Uterus (tissue), 4 donors: ENCODE results near the gene CADM4. TPM values are rescaled to one million over a fixed set of nuclear protein-coding genes. Genes with fewer than 3 reads are reported as not detected.

ENCODE experiments used
- DNase-seq, 2 donors: peaks; one replicate each; pipeline ENCODE4 v3.0.0-alpha.2; 2019 to 2020
- H3K27ac ChIP-seq, 2 donors: fragments of 200-600 bp; sonication (generic); 1 replicate in 1 of 2; 2 replicates in 1 of 2; pipeline ENCODE4 v1.5.1; 2016 to 2018
- H3K27me3 ChIP-seq, 2 donors: fragments of 200-600 bp; sonication (generic); one replicate each; pipeline ENCODE4 v1.5.1; 2018 to 2019; ENCODE audit warnings: control low read depth in 1 of 2
- H3K36me3 ChIP-seq, 2 donors: fragments of 200-600 bp; sonication (generic); one replicate each; pipeline ENCODE4 v1.5.1; 2019; ENCODE audit warnings: control low read depth in 1 of 2
- H3K4me1 ChIP-seq, 2 donors: fragments of 200-600 bp; sonication (generic); one replicate each; pipeline ENCODE4 v1.5.1; 2018 to 2019; ENCODE audit warnings: control low read depth in 1 of 2
- H3K4me3 ChIP-seq, 2 donors: fragments of 200-600 bp; sonication (generic); 1 replicate in 1 of 2; 2 replicates in 1 of 2; pipeline ENCODE4 v1.5.1; 2018 to 2019; ENCODE audit warnings: mild to moderate bottlenecking in 1 of 2
- H3K9me3 ChIP-seq, 2 donors: fragments of 200-600 bp; sonication (generic); one replicate each; pipeline ENCODE4 v1.5.1; 2019; ENCODE audit warnings: control low read depth in 1 of 2
- POLR2A ChIP-seq, 2 donors: fragments of 450-650 bp; IDR thresholded peaks; one replicate each; pipeline ENCODE4 v1.6.1; 2016; ENCODE audit warnings: antibody characterized with exemption in 2 of 2, mild to moderate bottlenecking in 1 of 2, moderate library complexity in 1 of 2
- intact Hi-C: fragments of 100-400 bp; cut with DNase I; formaldehyde crosslinking; loops from one replicate; pipeline ENCODE4 v1.15.1; 2023; ENCODE audit warnings: low total_unique reads
- total RNA-seq, 4 donors: library from RNA; depleted of rRNA in 3 of 4; stranded (reverse); fragments of >200 nt in 3 of 4; gene quantifications; one replicate each; pipeline versions ENCODE4 v1.1.0 to v1.2.4, GENCODE V29; 2014 to 2023
- TF ChIP-seq, protein P1 (sequence below), 4 experiments: fragments of 200-600 bp in 2 of 4; fragments of 450-650 bp in 2 of 4; sonication (generic) in 2 of 4; IDR thresholded peaks; one replicate each; pipeline ENCODE4 v1.5.1; 2016 to 2019; ENCODE audit warnings: antibody characterized with exemption in 4 of 4, mild to moderate bottlenecking in 2 of 4, moderate library complexity in 1 of 4
- donor health status: DM: yes; HTN: yes; CAD: no.

The CADM4 gene
- total RNA-seq, 4 donors from 2014 or later, result 2.1 to 18.6 (median 10.5) TPM

DNA sequence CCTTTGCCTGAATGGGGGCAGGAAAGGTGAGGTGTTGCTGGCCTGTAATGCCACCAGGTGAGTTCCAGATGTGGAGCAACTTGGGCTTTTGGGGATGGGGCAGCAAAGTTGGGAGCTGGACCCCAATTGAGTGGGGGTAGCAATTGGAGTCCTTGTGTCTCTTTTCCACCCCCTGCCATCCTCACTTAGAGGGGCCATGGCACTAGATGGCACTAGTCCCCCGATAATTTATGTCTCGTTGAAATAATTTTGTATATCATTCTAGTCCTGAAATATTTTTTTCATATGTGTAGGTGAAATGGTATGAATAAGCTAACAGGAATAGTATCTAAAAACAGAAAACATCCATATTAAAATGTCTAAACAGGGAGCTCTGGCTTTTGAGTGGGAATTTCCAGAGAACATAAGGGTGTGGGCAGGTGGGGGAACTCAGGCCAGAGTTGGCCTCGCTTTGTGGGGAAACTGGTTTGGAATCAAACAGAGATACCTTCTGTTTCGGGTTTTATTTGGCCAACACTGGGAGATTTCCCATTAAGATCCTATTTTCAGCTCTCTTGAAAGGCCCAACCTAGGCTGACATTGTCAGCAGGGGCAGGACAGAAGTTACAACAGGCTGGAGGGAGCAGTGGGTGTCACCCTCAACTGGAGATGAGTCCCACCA, 39.9 kb downstream of the CADM4 start:
- no peaks in the 10 kb centered on the region for H3K36me3 ChIP-seq
- TF ChIP-seq POLR2A (IDR thresholded peaks at IDR 0.05), result no peak
- TF ChIP-seq, protein P1, sequence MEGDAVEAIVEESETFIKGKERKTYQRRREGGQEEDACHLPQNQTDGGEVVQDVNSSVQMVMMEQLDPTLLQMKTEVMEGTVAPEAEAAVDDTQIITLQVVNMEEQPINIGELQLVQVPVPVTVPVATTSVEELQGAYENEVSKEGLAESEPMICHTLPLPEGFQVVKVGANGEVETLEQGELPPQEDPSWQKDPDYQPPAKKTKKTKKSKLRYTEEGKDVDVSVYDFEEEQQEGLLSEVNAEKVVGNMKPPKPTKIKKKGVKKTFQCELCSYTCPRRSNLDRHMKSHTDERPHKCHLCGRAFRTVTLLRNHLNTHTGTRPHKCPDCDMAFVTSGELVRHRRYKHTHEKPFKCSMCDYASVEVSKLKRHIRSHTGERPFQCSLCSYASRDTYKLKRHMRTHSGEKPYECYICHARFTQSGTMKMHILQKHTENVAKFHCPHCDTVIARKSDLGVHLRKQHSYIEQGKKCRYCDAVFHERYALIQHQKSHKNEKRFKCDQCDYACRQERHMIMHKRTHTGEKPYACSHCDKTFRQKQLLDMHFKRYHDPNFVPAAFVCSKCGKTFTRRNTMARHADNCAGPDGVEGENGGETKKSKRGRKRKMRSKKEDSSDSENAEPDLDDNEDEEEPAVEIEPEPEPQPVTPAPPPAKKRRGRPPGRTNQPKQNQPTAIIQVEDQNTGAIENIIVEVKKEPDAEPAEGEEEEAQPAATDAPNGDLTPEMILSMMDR (IDR thresholded peaks at IDR 0.05), result no peak
- H3K4me1 ChIP-seq, result peaks cover 5 to 12% of the 10 kb centered on the region in 2 donors
- no peaks in the 10 kb centered on the region for H3K27me3 ChIP-seq
- no peak for DNase-seq
- intact Hi-C loops, result no loop called here
- no peaks in the 10 kb centered on the region for H3K9me3 ChIP-seq
- no peak overlapping the region for H3K27ac ChIP-seq
- H3K4me3 ChIP-seq, result no peak overlapping the region

DNA sequence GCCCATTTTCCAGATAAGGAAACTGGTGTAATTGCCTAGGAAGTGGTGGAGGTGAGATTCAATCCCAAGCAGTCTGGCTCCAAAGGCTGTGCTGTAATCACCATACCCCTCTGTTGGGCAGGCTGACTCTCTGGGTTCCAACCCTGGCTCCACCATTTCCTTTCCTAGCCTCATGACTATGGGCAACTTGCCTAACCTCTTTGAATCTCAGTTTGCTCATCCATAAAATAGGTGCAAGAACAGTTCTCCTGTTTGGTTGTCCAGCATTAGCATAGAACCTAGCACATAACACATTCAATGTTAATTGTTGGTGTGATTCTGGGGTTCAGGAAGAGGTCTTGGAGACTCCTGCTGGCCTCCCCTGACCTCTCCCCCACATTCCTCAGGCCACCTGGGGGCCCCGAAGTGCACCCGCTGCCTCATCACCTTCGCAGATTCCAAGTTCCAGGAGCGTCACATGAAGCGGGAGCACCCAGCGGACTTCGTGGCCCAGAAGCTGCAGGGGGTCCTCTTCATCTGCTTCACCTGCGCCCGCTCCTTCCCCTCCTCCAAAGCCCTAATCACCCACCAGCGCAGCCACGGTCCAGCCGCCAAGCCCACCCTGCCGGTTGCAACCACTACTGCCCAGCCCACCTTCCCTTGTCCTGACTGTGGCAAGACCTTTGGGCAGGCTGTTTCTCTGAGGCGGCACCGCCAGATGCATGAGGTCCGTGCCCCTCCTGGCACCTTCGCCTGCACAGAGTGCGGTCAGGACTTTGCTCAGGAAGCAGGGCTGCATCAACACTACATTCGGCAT, 41.0 kb downstream of the CADM4 start:
- Histone ChIP-seq H3K9me3 (no peaks in the 10 kb centered on the region), H3K27me3 (no peaks in the 10 kb centered on the region), H3K4me1 (peaks cover 5 to 20% of the 10 kb centered on the region in 2 donors), H3K27ac (no peak overlapping the region), H3K36me3 (no peaks in the 10 kb centered on the region), H3K4me3 (no peak overlapping the region)
- intact Hi-C loops, result no loop called here
- TF ChIP-seq, protein P1 (IDR thresholded peaks at IDR 0.05), result no peak
- TF ChIP-seq POLR2A (IDR thresholded peaks at IDR 0.05), result no peak
- DNase-seq, result no peak

DNA sequence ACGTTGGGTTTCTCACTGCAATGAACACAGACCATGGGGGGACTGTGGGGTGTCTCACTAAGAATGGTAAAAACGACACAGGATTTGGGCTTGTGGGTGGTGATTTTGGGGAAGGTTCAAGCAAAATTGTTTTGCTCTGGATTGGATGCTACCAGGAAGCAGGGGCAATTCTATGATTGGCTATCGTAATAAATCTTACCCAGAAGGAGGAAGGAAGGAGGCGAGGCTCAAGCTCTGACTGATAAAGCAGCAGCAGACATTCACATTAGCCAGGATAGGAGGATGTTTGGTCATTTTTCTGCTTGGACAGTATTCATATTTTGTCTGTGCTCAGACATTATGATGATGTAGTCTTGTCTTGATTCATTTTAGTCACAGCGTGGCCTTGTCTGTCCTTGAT, 41.8 kb downstream of the CADM4 start:
- Histone ChIP-seq H3K27me3 (no peaks in the 10 kb centered on the region), H3K36me3 (no peaks in the 10 kb centered on the region), H3K27ac (no peak overlapping the region), H3K9me3 (no peaks in the 10 kb centered on the region), H3K4me3 (no peak overlapping the region), H3K4me1 (peaks cover 5 to 20% of the 10 kb centered on the region in 2 donors)
- DNase-seq, result no peak
- intact Hi-C loops, result no loop called here
- TF ChIP-seq POLR2A (IDR thresholded peaks at IDR 0.05), result no peak
- TF ChIP-seq, protein P1 (IDR thresholded peaks at IDR 0.05), result no peak

DNA sequence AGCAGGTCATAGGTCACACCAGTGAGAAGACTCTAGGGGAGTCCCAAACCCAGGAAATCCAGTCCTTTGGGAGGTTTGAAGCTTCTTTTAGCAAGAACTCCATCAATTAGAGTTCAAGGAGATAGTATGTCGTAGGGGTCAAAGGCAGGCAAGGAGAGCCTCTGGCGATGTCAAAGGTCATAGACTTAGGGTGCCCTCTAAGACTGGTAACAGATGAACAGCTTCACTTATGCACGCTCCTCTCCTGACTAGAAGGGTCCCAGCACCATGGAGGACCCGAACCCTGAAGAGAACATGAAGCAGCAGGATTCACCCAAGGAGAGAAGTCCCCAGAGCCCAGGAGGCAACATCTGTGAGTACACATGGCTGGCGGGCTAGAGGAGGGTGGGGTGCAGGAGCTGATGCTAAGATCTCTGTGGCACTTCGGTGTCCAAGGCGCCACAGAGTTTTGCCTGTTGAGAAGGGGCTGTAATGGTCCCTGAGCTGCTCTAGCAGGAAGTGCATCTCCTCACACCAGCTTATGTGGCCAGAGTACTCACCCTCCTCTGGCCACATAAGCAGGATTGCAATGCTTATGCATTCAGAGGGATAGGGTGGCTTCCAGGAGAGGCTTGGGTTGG, 42.7 kb downstream of the CADM4 start:
- no peak for DNase-seq
- intact Hi-C loops, result no loop called here
- Histone ChIP-seq H3K36me3 (no peaks in the 10 kb centered on the region), H3K4me3 (peak overlapping the region; percentile 55 to 59), H3K4me1 (peaks cover 5 to 20% of the 10 kb centered on the region in 2 donors), H3K9me3 (no peaks in the 10 kb centered on the region), H3K27ac (peak overlapping the region; percentile 96 to 97), H3K27me3 (no peaks in the 10 kb centered on the region)
- TF ChIP-seq, protein P1 (IDR thresholded peaks at IDR 0.05), result no peak
- no peak for TF ChIP-seq POLR2A (IDR thresholded peaks at IDR 0.05)
